ENCODE data around the gene PIP5K1B. TPM values are rescaled to one million over a fixed set of nuclear protein-coding genes. Genes with fewer than 3 reads are reported as not detected.

PIP5K1B gene
- total and polyA plus RNA-seq, 4 donors: 0.09 to 30.9 (median 0.29) TPM

GRCh38 chr9:68771376-68771775 lies 66.3 kb downstream of the PIP5K1B start (continued):
- TF ChIP-seq, protein P1, sequence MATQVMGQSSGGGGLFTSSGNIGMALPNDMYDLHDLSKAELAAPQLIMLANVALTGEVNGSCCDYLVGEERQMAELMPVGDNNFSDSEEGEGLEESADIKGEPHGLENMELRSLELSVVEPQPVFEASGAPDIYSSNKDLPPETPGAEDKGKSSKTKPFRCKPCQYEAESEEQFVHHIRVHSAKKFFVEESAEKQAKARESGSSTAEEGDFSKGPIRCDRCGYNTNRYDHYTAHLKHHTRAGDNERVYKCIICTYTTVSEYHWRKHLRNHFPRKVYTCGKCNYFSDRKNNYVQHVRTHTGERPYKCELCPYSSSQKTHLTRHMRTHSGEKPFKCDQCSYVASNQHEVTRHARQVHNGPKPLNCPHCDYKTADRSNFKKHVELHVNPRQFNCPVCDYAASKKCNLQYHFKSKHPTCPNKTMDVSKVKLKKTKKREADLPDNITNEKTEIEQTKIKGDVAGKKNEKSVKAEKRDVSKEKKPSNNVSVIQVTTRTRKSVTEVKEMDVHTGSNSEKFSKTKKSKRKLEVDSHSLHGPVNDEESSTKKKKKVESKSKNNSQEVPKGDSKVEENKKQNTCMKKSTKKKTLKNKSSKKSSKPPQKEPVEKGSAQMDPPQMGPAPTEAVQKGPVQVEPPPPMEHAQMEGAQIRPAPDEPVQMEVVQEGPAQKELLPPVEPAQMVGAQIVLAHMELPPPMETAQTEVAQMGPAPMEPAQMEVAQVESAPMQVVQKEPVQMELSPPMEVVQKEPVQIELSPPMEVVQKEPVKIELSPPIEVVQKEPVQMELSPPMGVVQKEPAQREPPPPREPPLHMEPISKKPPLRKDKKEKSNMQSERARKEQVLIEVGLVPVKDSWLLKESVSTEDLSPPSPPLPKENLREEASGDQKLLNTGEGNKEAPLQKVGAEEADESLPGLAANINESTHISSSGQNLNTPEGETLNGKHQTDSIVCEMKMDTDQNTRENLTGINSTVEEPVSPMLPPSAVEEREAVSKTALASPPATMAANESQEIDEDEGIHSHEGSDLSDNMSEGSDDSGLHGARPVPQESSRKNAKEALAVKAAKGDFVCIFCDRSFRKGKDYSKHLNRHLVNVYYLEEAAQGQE (IDR thresholded peaks at IDR 0.05): no peak
- TF ChIP-seq SP1 (IDR thresholded peaks at IDR 0.05) (no peak), GABPA (IDR thresholded peaks at IDR 0.05 in 1 of 2, conservative IDR thresholded peaks at IDR 0.05 in 1 of 2) (no peak), JUND (IDR thresholded peaks at IDR 0.05) (no peak)

DNA sequence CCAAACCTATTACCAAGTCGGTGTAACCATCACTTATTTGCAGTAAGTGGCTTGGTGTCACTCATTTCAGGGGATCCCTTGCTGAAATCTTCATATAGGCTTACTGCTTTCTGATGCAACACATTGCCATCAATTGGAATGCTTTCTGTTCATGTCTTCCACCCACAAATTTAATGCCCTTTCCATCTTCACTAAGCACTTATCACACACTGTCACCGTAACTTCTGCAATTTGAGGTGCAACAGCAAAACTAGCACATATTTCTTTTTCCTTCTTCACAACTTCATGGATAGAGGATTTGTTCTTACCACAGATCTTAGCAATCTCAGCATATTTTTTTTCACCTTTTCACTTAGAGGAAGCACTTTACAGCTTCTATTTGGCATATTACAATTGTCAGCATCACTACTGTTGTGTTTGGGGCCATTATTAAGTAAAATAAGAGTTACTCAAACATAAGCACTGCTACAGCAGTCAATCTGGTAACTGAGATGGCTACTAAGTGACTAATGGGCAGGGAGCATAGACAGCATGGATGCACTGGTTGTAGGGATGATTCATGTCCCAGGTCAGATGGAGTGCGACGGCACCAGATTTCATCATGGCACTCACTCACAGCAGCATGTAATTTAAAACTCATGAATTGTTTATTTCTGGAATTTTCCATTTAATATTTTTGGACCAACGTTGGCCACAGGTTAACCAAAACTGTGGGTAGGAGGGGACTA lies 70.1 kb downstream of the PIP5K1B start:
- H3K27me3 ChIP-seq (ENCODE audit: control insufficient read depth in 4 of 4, insufficient read depth in 4 of 4, low read length in 3 of 4): peaks cover 0 to 3% (median 1%) of the 10 kb centered on the region in 4 donors
- H3K4me3 ChIP-seq (ENCODE audit: low read depth in 1 of 3, low read length in 3 of 3): no peak overlapping the region
- no peak for DNase-seq (ENCODE audit: low spot score)
- 77% methylated on average over 5 of the region's 5 CpGs for WGBS
- no peak overlapping the region for H3K27ac ChIP-seq (ENCODE audit: low read depth in 1 of 2, low read length in 2 of 2)
- H3K4me1 ChIP-seq (ENCODE audit: control insufficient read depth in 4 of 4, insufficient read depth in 4 of 4, low read length in 3 of 4): peaks cover 0 to 4% (median 1%) of the 10 kb centered on the region in 4 donors
- no peaks in the 10 kb centered on the region for H3K36me3 ChIP-seq (ENCODE audit: control insufficient read depth in 4 of 4, insufficient read depth in 3 of 4, low read depth in 1 of 4, low read length in 3 of 4)
- H3K9me3 ChIP-seq (ENCODE audit: control insufficient read depth in 4 of 4, low read length in 3 of 4): no peaks in the 10 kb centered on the region
- TF ChIP-seq JUND (IDR thresholded peaks at IDR 0.05): no peak
- TF ChIP-seq YY1 (IDR thresholded peaks at IDR 0.05): no peak
- TF ChIP-seq RAD21 (IDR thresholded peaks at IDR 0.05): no peak
- TF ChIP-seq TAF1 (conservative IDR thresholded peaks at IDR 0.05): no peak
- no peak for TF ChIP-seq FOXA2 (IDR thresholded peaks at IDR 0.05)
- TF ChIP-seq GABPA (IDR thresholded peaks at IDR 0.05 in 1 of 2, conservative IDR thresholded peaks at IDR 0.05 in 1 of 2): no peak
- TF ChIP-seq FOXA1 (IDR thresholded peaks at IDR 0.05): no peak
- no peak for TF ChIP-seq RXRA (IDR thresholded peaks at IDR 0.05)
- no peak for TF ChIP-seq SP1 (IDR thresholded peaks at IDR 0.05)
- TF ChIP-seq, protein P1 (IDR thresholded peaks at IDR 0.05): no peak
- TF ChIP-seq ZBTB33 (IDR thresholded peaks at IDR 0.05): no peak
- TF ChIP-seq NR2F2 (IDR thresholded peaks at IDR 0.05): no peak
- TF ChIP-seq, protein P2, sequence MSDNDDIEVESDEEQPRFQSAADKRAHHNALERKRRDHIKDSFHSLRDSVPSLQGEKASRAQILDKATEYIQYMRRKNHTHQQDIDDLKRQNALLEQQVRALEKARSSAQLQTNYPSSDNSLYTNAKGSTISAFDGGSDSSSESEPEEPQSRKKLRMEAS (IDR thresholded peaks at IDR 0.05): no peak
- TF ChIP-seq, protein P3, sequence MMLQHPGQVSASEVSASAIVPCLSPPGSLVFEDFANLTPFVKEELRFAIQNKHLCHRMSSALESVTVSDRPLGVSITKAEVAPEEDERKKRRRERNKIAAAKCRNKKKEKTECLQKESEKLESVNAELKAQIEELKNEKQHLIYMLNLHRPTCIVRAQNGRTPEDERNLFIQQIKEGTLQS (IDR thresholded peaks at IDR 0.05): no peak
- no peak for TF ChIP-seq EGR1 (IDR thresholded peaks at IDR 0.05; ENCODE audit: low read depth in 2 of 2)
- H3K9ac ChIP-seq (ENCODE audit: low read depth in 1 of 2, low read length in 2 of 2): no peak overlapping the region
